C4-2B (cell line): ENCODE measurements around the gene EOGT.

Source experiments
- ZFX ChIP-seq: fragments of 450-650 bp; IDR thresholded peaks from 2 replicates; pipeline ENCODE4 v1.6.1; 2017
- TF ChIP-seq, protein P1 (sequence below): fragments of 450-650 bp; conservative IDR thresholded peaks from 2 replicates; pipeline ENCODE4 v1.5.1; 2017; ENCODE audit warnings: mild to moderate bottlenecking

DNA sequence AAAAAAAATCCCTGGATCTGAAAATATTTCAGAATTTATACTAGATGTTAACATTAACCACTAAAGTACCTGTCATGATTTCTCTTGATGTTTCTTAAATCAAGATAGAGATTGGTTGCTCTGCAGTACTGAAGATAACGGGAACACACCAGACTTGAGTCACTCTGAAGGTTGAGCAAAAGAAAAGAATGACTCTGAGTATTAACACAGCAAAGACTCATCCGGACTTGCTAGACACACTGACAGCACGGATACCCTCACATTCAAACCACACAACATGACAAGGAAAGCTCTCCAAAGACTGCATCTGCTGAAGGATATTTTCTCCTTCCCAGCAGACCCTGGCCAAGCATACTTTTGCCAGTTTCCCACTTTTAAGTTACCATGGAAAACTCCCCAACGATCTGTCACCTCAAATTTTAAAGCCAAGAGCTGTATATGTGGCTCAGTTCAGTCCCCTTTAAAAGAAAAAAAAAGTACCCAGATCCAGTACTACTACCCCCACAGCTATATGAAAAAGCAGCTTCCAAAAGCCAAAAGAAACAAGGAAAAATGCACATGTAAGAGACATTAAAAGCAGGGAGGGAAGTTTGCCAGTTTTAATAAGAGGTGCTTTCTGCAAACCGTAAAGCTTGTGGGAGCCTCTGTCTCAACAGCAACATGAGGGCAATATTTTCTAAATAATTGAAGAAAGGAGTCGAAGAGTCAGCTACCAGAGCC, 8.3 kb downstream of the EOGT start:
- TF ChIP-seq ZFX, result no peak
- TF ChIP-seq, protein P1, sequence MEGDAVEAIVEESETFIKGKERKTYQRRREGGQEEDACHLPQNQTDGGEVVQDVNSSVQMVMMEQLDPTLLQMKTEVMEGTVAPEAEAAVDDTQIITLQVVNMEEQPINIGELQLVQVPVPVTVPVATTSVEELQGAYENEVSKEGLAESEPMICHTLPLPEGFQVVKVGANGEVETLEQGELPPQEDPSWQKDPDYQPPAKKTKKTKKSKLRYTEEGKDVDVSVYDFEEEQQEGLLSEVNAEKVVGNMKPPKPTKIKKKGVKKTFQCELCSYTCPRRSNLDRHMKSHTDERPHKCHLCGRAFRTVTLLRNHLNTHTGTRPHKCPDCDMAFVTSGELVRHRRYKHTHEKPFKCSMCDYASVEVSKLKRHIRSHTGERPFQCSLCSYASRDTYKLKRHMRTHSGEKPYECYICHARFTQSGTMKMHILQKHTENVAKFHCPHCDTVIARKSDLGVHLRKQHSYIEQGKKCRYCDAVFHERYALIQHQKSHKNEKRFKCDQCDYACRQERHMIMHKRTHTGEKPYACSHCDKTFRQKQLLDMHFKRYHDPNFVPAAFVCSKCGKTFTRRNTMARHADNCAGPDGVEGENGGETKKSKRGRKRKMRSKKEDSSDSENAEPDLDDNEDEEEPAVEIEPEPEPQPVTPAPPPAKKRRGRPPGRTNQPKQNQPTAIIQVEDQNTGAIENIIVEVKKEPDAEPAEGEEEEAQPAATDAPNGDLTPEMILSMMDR, result no peak
